Epithelial cell of proximal tubule (primary cell): ENCODE measurements around the gene HOXB8. TPM values are rescaled to one million over a fixed set of nuclear protein-coding genes. Genes with fewer than 3 reads are reported as not detected.
A peak's percentile ranks its signal among the peaks of the same experiment; 100 is the strongest.

Experiments
- DNase-seq: peaks from one replicate; pipeline ENCODE4 v3.0.0-alpha.2; 2011; ENCODE audit warnings: low read depth
- H3K4me3 ChIP-seq: 2 replicates; pipeline ENCODE4 v1.5.1; 2011; ENCODE audit warnings: low read depth, mild to moderate bottlenecking, low read length
- CTCF ChIP-seq: conservative IDR thresholded peaks from 2 replicates; pipeline ENCODE4 v1.5.1; 2012; ENCODE audit warnings: low read depth, mild to moderate bottlenecking, low read length
- total RNA-seq: library from RNA; depleted of rRNA; stranded (reverse); fragments of >200 nt; gene quantifications from 2 replicates; pipeline ENCODE4 v1.2.3, GENCODE V29; 2015

HOXB8 gene
- total RNA-seq, 1 donor from 2014 or later: 12.7 TPM

GRCh38 chr17:48577330-48577945, 37.7 kb downstream of the HOXB8 start:
- TF ChIP-seq CTCF: no peak
- peak overlapping the region; percentile 74 for H3K4me3 ChIP-seq
- no peak for DNase-seq

- DNase-seq: no peak
- TF ChIP-seq CTCF: no peak
- peak overlapping the region; percentile 74 for H3K4me3 ChIP-seq
Measured at GRCh38 chr17:48576479-48577309, 38.4 kb downstream of the HOXB8 start.

DNA sequence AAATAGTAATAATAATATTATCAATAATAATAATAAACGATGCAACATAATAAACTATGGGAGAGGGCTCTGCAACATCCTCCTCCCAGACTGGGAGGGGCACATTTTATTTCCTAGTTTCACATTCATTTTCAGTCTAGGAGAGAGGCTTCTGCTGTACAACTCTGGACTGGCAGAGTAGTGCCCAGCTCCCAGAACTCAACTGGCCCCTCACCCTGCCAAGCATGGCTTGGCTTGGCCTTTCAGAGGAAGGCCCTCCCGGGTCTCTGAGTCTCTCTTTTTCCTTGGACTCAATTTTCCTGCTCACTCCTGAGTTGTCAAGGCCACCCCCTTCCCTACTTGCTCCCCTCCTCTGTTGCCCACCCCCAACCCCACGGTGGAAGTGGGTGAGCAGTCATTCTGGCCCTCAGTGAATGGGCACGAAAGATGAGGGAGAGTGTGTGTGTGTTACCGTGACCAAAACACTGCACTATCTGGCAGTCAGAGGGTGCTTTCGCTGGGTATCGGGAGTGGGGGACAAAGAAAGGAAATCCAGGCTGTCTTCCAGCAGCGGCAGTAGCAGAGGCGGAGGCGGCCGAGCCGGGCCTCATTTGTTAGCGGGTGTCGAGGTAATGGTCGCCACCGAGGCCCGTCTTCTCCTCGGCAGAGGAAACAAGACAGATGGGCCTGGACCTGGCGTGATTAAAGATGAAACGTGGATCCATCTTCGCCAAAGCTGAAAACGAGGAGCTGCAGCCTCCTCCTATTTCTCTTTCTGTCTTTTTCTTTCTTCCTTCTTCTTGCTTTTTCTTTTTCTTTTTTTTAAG, 39.2 kb downstream of the HOXB8 start:
- H3K4me3 ChIP-seq: peak overlapping the region; percentile 23
- DNase-seq: no peak
- no peak for TF ChIP-seq CTCF

DNA sequence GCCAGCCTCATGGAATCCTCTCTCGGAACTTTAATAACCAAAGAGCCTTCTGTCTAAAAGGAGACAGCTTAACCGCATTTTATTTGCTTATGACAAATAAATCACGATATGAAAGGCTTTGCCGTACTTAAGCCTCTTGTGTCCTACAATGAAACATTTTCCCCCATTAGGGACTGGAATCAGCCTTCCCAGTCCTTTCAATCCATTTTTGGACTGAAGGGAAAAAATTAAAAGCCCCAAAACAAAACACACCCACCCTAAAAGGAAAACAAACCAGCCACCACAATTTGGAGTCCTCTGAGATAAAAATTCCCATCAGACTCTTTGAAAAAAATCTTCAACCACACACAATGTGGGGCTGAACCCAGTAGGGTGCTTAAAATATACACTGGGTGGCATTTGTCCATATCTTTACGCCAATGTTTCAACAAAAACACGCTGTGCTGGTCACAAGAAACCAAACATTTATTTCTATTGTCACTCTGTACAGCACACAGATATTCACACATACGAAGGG, 40.0 kb downstream of the HOXB8 start:
- peak overlapping the region; percentile 23 for H3K4me3 ChIP-seq
- TF ChIP-seq CTCF: no peak
- DNase-seq: no peak

DNA sequence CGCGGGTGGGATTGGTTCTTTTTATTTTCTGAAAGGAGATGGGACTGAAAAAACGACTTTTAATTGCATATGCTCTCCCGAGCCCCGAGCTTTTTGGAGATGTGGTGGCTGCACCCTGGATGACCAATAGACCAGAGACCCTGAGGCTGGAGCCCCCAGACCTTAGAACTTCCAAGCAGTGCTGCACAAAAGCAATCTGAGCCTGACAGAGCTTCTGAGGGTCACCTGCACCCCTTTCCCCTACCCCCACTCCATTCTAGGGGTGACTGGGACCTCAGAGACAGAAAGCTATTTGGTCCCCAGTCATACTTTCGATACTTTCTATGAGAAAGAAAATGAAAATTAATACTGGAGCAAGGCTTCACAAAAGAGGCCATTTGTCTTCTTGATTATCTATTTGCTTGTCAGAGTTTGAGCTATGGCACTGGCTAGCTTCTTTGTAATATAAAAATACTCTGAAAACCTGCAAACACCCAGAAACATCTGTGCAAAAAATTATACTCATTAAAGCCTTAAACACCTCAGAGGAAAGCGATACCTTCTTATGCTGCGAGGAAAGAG, 40.5 kb downstream of the HOXB8 start:
- H3K4me3 ChIP-seq: peak overlapping the region; percentile 23
- no peak for TF ChIP-seq CTCF
- no peak for DNase-seq

DNA sequence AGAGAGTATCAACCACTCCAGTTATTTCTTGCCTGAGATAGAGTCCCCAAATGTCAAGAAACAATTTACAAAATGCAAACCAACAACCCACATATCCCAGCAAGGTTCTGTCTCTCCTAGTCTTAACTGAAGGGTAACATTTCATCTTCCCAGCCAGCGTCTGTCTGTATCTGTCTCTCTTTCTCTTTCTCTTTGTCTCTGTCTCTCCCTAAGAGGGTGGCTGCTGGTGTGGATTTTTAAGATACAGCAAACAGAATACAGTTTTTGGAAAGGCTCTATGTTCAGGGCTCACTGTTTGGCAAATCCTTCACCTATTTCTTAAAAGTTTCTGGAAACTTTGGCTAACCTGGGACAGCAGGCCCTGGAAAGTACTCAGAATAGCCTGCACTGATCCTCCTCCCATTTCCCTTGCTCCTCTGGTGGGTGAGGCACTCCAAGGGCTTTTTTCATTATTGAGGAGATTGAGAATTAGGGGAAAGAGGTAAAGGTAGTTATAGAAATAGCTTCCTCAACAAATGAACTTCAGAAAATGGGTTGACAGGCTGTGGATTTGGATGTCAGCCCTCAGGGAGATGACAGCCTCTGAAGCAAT, 43.2 kb downstream of the HOXB8 start:
- TF ChIP-seq CTCF: no peak
- H3K4me3 ChIP-seq: peak overlapping the region; percentile 43
- no peak for DNase-seq
